ENCODE data around the gene SDK1. TPM values are rescaled to one million over a fixed set of nuclear protein-coding genes. Genes with fewer than 3 reads are reported as not detected.

The SDK1 gene
- total RNA-seq, 4 donors from 2014 or later = 1.3 to 5.0 (median 2.0) TPM

DNA sequence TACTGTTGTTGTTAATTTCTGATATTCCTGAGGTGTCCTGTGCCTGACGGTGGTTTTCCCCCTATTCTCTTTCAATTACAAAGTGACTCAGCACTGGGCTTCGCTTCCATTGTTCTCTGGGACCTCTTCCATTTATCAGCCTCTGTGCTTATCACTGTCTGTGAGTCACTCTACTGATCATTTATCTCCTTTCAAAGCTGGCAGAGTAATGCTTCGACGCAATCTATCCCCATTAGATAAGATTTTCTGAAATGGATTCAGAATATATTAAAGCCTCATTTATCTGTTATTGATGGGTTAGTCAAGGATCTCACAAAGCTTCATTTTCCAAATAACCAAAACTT, 679.2 kb downstream of the SDK1 start:
- 65 to 74% methylated on average over 4 of the region's 4 CpGs for WGBS, 2 donors
- DNase-seq = no peak
- H3K4me1 ChIP-seq = no peaks in the 10 kb centered on the region
- no peaks in the 10 kb centered on the region for H3K27me3 ChIP-seq
- H3K36me3 ChIP-seq = no peaks in the 10 kb centered on the region
- TF ChIP-seq POLR2A (IDR thresholded peaks at IDR 0.05) = no peak
- TF ChIP-seq, protein P1, sequence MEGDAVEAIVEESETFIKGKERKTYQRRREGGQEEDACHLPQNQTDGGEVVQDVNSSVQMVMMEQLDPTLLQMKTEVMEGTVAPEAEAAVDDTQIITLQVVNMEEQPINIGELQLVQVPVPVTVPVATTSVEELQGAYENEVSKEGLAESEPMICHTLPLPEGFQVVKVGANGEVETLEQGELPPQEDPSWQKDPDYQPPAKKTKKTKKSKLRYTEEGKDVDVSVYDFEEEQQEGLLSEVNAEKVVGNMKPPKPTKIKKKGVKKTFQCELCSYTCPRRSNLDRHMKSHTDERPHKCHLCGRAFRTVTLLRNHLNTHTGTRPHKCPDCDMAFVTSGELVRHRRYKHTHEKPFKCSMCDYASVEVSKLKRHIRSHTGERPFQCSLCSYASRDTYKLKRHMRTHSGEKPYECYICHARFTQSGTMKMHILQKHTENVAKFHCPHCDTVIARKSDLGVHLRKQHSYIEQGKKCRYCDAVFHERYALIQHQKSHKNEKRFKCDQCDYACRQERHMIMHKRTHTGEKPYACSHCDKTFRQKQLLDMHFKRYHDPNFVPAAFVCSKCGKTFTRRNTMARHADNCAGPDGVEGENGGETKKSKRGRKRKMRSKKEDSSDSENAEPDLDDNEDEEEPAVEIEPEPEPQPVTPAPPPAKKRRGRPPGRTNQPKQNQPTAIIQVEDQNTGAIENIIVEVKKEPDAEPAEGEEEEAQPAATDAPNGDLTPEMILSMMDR (IDR thresholded peaks at IDR 0.05) = no peak
- intact Hi-C loops (cut with DNase I) = no loop called here
- no peak overlapping the region for H3K27ac ChIP-seq
- no peaks in the 10 kb centered on the region for H3K9me3 ChIP-seq
- H3K4me3 ChIP-seq (replicated peaks in 1 of 3) = no peak overlapping the region

DNA sequence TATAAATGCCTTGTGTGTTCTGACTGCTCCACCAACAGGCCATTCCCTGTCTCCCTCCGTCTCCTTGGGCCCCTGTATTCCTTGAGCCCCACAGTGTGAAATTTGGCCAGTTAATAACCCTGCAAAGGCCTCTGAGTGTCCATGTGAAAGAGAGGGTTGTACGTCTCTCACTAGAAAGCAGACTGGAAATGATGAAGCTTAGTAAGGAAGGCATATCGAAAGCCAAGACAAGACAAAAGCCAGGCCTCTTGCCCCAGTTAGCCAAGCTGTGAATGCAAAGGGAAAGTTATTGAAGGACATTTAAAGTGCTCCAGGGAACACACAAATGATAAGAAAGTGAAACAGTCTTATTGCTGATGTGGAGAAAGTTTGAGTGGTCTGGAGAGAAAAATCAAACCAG, 680.2 kb downstream of the SDK1 start:
- intact Hi-C loops (cut with DNase I) = no loop called here
- WGBS, 2 donors = 82 to 92% methylated on average over 3 of the region's 3 CpGs
- TF ChIP-seq, protein P1 (IDR thresholded peaks at IDR 0.05) = no peak
- no peak for TF ChIP-seq POLR2A (IDR thresholded peaks at IDR 0.05)

DNA sequence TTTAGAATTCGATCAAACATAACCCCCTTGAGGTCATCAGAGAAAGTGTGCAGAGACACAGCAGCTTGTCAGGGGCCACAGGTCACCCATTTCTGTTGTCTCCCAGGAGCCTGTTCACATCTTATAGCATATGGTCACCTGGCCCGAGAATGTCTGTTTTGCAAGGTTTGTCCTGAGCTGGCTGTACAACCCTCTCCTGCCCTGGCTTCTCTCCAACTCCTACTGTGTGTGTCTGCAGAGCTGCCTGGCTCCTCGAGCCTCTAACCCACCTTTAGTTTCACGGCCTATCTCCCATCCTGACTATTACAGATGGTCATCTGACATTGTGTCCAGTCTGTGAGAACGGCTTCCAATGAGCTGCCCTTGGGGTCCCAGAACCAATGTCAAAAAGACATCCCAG, 683.4 kb downstream of the SDK1 start:
- DNase-seq = no peak
- Histone ChIP-seq H3K9me3 (no peaks in the 10 kb centered on the region), H3K27ac (no peak overlapping the region), H3K4me3 (replicated peaks in 1 of 3) (no peak overlapping the region), H3K27me3 (no peaks in the 10 kb centered on the region), H3K36me3 (no peaks in the 10 kb centered on the region), H3K4me1 (no peaks in the 10 kb centered on the region)
- WGBS, 2 donors = 68 to 83% methylated on average over 5 of the region's 5 CpGs
- intact Hi-C loops (cut with DNase I) = no loop called here
- TF ChIP-seq, protein P1 (IDR thresholded peaks at IDR 0.05) = no peak
- no peak for TF ChIP-seq POLR2A (IDR thresholded peaks at IDR 0.05)

More for the DNA sequence above, 680.2 kb downstream of the SDK1 start:
- H3K9me3 ChIP-seq = no peaks in the 10 kb centered on the region
- H3K36me3 ChIP-seq = no peaks in the 10 kb centered on the region
- no peaks in the 10 kb centered on the region for H3K4me1 ChIP-seq
- no peak overlapping the region for H3K27ac ChIP-seq
- H3K27me3 ChIP-seq = no peaks in the 10 kb centered on the region
- H3K4me3 ChIP-seq (replicated peaks in 1 of 3) = no peak overlapping the region
- DNase-seq = no peak

DNA sequence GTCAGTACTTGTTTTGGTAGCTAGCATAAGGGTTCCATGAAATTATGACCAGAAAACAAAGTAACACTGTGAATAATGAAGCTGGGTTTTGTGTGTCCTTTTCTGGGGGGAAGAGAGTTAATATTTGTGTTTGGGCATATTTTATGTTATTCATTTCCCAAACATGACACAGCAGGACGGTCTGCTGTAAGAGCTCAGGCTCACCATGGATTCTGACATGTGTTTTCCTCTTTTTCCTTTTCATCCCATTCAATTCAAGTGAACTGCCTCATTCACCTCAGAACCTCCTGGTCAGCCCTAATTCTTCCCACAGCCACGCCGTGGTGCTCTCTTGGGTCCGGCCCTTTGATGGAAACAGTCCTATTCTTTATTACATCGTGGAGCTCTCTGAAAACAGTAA, 685.9 kb downstream of the SDK1 start:
- WGBS, 2 donors = 82 to 86% methylated on average over 5 of the region's 5 CpGs

DNA sequence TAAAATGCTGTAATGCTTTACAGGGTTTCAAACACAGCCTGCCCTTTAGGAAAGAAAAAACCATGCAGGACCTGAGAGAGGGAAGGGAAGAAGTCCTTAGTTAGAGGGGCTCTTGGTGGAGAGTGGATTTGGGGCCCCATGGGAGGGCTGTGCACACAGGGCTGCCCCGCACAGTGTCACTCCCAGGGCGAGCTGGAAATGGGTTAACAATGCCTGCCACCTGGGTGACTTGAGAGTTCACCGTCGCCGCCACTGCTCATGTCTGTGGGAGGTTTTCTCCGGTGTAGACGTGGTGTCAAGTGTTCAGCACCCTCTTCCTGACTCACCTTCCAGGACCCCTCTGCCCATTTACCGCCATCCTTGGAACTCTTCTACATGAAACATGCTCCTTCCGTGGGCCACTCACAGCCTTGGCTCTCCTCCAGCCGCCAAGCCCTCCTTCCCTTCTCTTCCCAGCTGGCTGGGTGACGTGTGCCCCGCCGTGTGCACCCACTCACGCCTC, 686.4 kb downstream of the SDK1 start:
- no peaks in the 10 kb centered on the region for H3K36me3 ChIP-seq
- no peak overlapping the region for H3K27ac ChIP-seq
- H3K9me3 ChIP-seq = no peaks in the 10 kb centered on the region
- intact Hi-C loops (cut with DNase I) = no loop called here
- DNase-seq = no peak
- no peak for TF ChIP-seq POLR2A (IDR thresholded peaks at IDR 0.05)
- TF ChIP-seq, protein P1 (IDR thresholded peaks at IDR 0.05) = no peak
- H3K4me3 ChIP-seq (replicated peaks in 1 of 3) = no peak overlapping the region
- peaks cover 5 to 7% of the 10 kb centered on the region in 2 donors for H3K4me1 ChIP-seq
- WGBS, 2 donors = 86 to 93% methylated on average over 14 of the region's 14 CpGs
- H3K27me3 ChIP-seq = no peaks in the 10 kb centered on the region

More for the DNA sequence above, 685.9 kb downstream of the SDK1 start:
- Histone ChIP-seq H3K27me3 (no peaks in the 10 kb centered on the region), H3K36me3 (no peaks in the 10 kb centered on the region), H3K27ac (no peak overlapping the region), H3K9me3 (no peaks in the 10 kb centered on the region), H3K4me3 (replicated peaks in 1 of 3) (no peak overlapping the region), H3K4me1 (peaks cover 2 to 6% of the 10 kb centered on the region in 2 donors)
- intact Hi-C loops (cut with DNase I) = no loop called here
- no peak for DNase-seq
- TF ChIP-seq, protein P1 (IDR thresholded peaks at IDR 0.05) = no peak
- TF ChIP-seq POLR2A (IDR thresholded peaks at IDR 0.05) = no peak
